Nephron (organoid): ENCODE data around the gene ST3GAL5.
A peak's percentile ranks its signal among the peaks of the same experiment; 100 is the strongest.
"Not testable (repeated sequence)": the region's sequence is repeated elsewhere in the genome, so short reads cannot be mapped to it uniquely, and the experiment has no call there.

ENCODE experiments used
- H3K27ac Mint-ChIP-seq, 3 experiments: 2 replicates each; pipeline ENCODE4 v1.8.0; 2020; ENCODE audit warnings: mixed read lengths in 3 of 3, mild to moderate bottlenecking in 2 of 3, moderate library complexity in 1 of 3
- H3K27me3 Mint-ChIP-seq: 2 replicates; pipeline ENCODE4 v1.8.0; 2021; ENCODE audit warnings: low read depth, mild to moderate bottlenecking, moderate library complexity, mixed read lengths
- H3K36me3 Mint-ChIP-seq: 2 replicates; pipeline ENCODE4 v1.8.0; 2020; ENCODE audit warnings: low read depth, mixed read lengths
- H3K4me1 Mint-ChIP-seq: 2 replicates; pipeline ENCODE4 v1.8.0; 2020; ENCODE audit warnings: mixed read lengths
- H3K4me3 Mint-ChIP-seq, 3 experiments: 2 replicates each; pipeline ENCODE4 v1.8.0; 2020; ENCODE audit warnings: mild to moderate bottlenecking in 3 of 3, mixed read lengths in 3 of 3, moderate library complexity in 2 of 3
- H3K9me3 Mint-ChIP-seq: 2 replicates; pipeline ENCODE4 v1.8.0; 2020; ENCODE audit warnings: mixed read lengths
- TF ChIP-seq, protein P1 (sequence below), 3 experiments: fragments of 200-600 bp; sonication (generic); IDR thresholded peaks; one replicate each; pipeline ENCODE4 v1.5.0; 2021; ENCODE audit warnings: antibody characterized with exemption in 3 of 3; ENCODE audit not compliant: unreplicated experiment in 3 of 3

The ST3GAL5 gene

DNA sequence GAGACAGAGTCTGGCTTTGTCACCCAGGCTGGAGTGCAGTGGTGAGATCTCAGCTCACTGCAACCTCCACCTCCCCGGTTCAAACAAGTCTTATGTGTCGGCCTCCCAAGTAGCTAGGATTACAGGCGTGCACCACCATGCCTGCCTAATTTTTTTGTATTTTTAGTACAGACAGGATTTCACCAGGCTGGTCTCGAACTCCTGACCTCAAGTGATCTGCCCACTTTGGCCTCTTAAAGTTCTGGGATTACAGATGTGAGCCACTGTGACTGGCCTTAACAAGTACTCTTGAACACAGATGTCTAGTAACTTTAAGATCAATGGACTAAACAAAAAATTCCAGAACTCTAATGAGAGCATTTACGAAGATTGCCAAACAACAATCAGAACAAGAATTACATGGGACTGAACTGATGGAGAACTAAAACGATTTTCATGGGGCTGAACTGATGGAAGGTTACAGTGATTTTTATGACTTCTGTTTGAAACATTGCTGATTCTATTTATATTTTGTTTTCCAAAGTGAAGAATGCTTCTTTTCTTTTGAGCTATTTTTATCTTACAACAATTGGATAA, 46.5 kb upstream of the ST3GAL5 start:
- H3K9me3 Mint-ChIP-seq, result peaks cover 2% of the 10 kb centered on the region
- peaks cover 41% of the 10 kb centered on the region for H3K4me1 Mint-ChIP-seq
- H3K27ac Mint-ChIP-seq, result peak overlapping the region; percentile 31 to 89 (median 78)
- H3K27me3 Mint-ChIP-seq, result no peaks in the 10 kb centered on the region
- H3K4me3 Mint-ChIP-seq, result no peak overlapping the region
- H3K36me3 Mint-ChIP-seq, result no peaks in the 10 kb centered on the region
- TF ChIP-seq, protein P1, sequence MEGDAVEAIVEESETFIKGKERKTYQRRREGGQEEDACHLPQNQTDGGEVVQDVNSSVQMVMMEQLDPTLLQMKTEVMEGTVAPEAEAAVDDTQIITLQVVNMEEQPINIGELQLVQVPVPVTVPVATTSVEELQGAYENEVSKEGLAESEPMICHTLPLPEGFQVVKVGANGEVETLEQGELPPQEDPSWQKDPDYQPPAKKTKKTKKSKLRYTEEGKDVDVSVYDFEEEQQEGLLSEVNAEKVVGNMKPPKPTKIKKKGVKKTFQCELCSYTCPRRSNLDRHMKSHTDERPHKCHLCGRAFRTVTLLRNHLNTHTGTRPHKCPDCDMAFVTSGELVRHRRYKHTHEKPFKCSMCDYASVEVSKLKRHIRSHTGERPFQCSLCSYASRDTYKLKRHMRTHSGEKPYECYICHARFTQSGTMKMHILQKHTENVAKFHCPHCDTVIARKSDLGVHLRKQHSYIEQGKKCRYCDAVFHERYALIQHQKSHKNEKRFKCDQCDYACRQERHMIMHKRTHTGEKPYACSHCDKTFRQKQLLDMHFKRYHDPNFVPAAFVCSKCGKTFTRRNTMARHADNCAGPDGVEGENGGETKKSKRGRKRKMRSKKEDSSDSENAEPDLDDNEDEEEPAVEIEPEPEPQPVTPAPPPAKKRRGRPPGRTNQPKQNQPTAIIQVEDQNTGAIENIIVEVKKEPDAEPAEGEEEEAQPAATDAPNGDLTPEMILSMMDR (IDR thresholded peaks at IDR 0.05; ENCODE audit: unreplicated experiment in 3 of 3), result no peak

DNA sequence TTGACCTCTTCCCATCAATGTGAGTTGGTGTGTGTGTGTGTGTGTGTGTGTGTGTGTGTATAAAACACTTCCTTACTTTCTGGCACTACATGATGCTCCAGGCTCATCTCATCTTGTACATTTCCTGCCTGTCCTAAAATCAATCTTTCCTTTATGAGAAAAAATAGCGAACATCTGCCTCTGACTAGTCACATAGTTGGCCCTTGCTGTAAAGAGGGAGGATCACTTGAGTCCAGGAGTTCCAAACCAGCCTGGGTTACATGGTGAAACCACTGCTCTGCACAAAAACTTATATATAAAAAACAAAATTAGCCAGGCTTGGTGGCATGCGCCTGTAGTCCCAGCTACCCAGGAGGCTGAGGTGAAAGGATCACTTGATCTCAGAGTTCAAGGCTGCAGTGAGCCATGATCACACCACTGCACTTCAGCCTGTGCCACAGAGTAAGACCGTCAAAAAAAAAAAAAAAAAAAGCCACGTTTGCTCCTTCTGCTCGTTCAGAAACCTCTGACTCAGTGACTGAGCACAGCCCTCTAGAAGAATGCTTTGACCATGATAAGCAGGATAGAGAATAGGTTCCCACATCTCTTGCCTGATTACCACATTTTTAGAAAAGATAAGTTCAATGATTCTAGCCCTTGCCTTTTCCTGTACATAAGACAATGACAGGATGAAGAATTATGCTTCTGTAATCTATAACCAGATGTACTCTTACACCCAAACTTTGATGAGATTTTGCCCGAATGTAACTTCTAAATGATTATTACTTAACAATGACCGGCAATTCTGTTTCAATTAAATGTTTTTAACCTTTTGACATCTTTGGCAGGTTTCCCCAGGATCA, 45.2 kb upstream of the ST3GAL5 start:
- H3K9me3 Mint-ChIP-seq, result no peaks in the 10 kb centered on the region
- peaks cover 46% of the 10 kb centered on the region for H3K4me1 Mint-ChIP-seq
- H3K4me3 Mint-ChIP-seq, result no peak overlapping the region

DNA sequence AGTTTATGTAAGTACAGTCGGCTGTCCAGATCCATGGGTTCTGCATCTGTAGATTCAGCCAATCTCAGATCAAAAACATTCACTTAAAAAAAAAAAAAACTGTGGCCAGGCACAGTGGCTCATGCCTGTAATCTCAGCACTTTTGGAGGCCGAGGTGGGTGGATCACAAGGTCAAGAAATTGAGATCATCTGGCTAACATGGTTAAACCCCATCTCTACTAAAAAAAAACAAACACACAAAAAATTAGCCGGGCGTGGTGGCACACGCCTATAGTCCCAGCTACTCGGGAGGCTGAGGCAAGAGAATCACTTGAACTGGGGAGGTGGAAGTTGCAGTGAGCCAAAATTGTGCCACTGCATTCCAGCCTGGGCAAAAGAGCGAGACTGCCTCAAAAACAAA, 42.4 kb upstream of the ST3GAL5 start:
- H3K27ac Mint-ChIP-seq, result not testable (repeated sequence)

More for the DNA sequence above, 45.2 kb upstream of the ST3GAL5 start:
- peak overlapping the region in 2 of 3 experiments; percentile 63 to 88 for H3K27ac Mint-ChIP-seq
- H3K36me3 Mint-ChIP-seq, result no peaks in the 10 kb centered on the region
- H3K27me3 Mint-ChIP-seq, result no peaks in the 10 kb centered on the region
- TF ChIP-seq, protein P1 (IDR thresholded peaks at IDR 0.05; ENCODE audit: unreplicated experiment in 3 of 3), result no peak

DNA sequence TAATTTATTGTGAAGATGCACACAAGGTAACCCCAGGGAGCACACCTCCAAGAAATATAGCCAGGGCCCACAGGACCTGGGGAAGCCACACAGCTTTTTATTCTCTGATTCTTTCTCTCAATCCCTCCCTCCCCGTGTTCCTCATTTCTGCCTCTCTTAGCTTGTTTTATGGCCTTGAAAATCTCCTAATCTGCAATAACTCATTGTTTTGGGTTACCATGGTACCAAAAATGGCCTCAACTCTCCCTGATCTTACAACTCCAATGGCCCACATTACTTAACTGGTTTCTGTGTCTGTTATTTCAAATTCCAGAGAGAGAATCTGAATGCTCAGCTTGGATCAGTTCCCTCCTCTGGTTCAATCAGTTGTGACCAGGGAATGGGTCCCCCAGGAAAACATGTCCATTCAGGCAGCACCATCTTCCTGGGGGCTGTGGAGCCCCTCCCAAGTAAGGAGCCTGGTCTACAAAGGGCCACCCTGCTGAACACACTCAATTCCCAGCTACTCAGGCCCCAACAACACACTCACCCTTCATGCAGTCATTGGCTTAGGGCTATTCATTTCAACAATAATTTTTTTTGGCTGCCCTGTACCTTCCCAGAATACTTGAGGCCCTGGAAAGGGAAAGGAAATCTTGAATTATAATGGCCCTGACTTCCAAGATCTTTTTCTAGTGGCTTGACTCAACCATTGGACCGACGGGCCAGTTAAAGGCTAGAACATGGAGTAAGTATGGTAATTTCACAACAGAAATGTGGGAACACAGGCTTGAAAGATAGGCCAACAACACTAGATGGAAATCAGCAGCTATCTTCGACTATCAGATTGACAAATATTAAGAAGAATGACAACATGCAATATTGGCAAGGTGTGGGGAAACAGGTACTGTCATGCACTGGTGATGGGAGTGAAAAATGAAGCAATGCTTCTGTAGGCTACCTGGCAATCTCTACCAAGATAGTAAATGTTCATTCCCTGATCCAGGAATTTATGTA, 41.6 kb upstream of the ST3GAL5 start:
- Mint-ChIP-seq H3K27ac (peak overlapping the region in 2 of 3 experiments; percentile 4 to 41), H3K27me3 (peaks cover 7% of the 10 kb centered on the region), H3K36me3 (no peaks in the 10 kb centered on the region), H3K4me1 (peaks cover 26% of the 10 kb centered on the region), H3K4me3 (no peak overlapping the region), H3K9me3 (no peaks in the 10 kb centered on the region)
- TF ChIP-seq, protein P1 (IDR thresholded peaks at IDR 0.05; ENCODE audit: unreplicated experiment in 3 of 3), result no peak

More for the DNA sequence above, 42.4 kb upstream of the ST3GAL5 start:
- peaks cover 33% of the 10 kb centered on the region for H3K4me1 Mint-ChIP-seq
- H3K36me3 Mint-ChIP-seq, H3K27me3 Mint-ChIP-seq, H3K9me3 Mint-ChIP-seq, H3K4me3 Mint-ChIP-seq: not testable (repeated sequence)

DNA sequence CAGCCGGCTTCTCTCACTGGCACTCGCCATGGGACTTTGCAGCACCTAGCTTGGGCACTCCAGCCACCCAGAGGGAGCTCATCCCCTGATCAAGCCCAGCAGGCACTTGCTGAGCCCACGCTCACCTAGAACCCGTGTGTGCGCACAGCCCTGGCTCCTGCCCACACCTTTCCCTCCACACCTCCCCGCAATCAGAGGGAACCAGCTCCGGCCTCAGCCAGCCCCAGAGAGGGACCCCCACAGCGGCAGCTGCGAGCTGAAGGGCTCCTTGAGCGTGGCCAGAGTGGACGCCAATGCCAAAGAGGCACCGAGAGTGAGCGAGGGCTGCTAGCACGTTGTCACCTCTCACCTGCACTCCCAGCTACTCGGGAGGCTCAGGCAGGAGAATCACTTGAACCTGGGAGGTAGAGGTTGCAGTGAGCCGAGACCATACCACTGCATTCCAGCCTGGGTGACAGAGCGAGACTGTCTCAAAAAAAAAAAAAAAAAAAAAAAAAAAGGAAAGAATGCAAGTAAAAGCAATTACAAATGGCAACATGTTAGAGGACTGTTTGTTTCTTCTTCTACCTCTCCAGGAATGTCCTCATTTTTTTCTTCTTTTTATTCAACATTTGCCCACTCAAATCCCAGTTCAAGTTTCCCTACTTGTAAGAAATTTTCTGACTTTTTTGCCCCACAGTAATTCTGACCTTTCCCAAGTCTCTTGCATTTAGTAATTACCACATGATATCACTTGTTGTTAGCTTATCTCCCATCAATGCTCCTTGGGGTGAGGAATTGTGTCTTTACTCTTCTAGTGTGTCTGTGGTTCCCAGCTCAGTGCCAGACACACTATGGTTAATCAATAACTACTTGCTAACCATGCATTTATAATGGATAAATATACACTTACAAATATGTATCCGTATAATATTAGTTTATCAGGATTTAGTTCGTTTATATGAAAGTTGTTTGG, 40.6 kb upstream of the ST3GAL5 start:
- peak overlapping the region in 2 of 3 experiments; percentile 4 to 13 for H3K27ac Mint-ChIP-seq
- H3K4me1 Mint-ChIP-seq, result peaks cover 26% of the 10 kb centered on the region
- TF ChIP-seq, protein P1 (IDR thresholded peaks at IDR 0.05; ENCODE audit: unreplicated experiment in 3 of 3), result no peak
- H3K4me3 Mint-ChIP-seq, result no peak overlapping the region
- H3K36me3 Mint-ChIP-seq, result no peaks in the 10 kb centered on the region
- H3K27me3 Mint-ChIP-seq, result peaks cover 7% of the 10 kb centered on the region
- H3K9me3 Mint-ChIP-seq, result no peaks in the 10 kb centered on the region
